Left kidney (tissue), 2 donors: ENCODE measurements around the gene TIAM1. TPM values are rescaled to one million over a fixed set of nuclear protein-coding genes. Genes with fewer than 3 reads are reported as not detected.

Source experiments
- DNase-seq: peaks from one replicate; pipeline ENCODE4 v3.0.0-alpha.2; 2013
- polyA plus RNA-seq: library from polyadenylated mRNA; unstranded; fragments of 120-200 nt; gene quantifications from one replicate; pipeline ENCODE4 v1.2.1, GENCODE V29; 2013; ENCODE audit not compliant: insufficient read length

The TIAM1 gene
- polyA plus RNA-seq, 1 donor: 18.1 TPM

DNA sequence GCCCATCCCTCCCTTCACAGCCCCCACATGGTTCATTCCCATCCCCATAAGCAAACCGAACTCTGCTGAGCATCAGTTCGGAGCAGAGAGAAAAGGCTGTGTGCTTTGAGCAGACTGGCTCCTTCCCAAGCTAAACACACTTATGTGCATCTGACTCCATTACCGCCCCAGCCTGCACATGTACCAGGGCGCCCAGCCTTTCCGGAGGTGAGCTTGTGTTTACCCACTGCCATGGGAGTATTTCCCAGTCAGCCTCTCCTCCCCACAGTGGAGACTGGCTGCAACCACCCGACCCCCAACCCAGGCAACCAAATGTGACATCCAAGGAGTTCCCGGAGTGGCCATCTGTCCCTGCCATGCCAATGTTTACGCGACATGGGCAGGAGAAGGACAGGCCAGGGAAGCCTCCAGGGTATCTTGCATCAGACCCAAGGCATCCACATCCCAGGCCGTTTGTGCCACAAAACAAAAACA, 9.4 kb downstream of the TIAM1 start:
- no peak for DNase-seq

- DNase-seq: no peak
These were observed 11.5 kb downstream of the TIAM1 start for GRCh38 chr21:31332525-31332924.

GRCh38 chr21:31331231-31331630, 12.8 kb downstream of the TIAM1 start:
- DNase-seq: no peak

DNA sequence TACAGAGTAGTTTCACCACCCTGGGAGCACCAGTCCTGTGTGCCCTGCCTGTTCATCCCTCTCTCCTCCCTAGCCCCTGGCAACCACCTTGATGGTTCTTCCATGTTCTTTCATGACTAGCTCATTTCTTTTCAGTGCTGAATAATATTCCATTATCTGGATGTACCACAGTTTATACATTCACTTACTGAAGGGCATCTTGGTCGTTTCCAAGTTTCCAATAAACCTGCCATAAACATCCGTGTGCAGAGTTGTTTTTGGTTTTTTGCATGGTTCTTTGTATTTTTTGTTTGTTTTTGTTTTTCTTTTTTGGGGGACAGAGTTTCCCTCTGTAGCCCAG, 13.9 kb downstream of the TIAM1 start:
- no peak for DNase-seq

DNA sequence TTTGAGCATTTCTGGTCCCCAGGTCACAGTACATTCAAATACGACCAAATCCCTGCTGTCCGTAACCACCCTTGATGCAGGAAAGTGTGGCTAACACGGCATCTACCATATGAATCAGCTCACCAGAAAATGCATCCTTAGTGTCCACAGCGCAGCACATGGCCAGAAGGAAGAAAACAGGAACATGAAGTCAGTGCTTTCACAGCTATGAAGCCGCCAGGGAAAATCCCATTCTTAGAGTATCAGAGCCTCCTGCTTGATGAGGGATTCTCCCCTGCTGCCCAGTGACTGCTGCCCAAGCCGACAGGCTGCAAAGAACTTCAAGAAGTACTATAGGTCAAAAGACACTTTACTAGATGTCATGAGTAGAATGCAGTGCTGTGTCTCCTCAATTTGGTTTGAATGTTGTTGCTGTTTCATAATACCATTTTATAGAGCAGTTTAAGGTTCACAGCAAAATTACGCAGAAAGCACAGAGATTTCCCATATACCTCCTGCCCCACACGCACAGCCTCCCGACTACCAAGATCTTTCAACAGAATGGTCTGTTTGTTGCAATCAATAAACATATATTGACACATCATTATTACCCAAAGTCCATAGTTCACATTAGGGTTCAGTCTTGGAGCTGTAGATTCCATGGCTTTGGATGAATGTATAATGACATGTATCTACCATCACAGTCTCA, 14.5 kb downstream of the TIAM1 start:
- no peak for DNase-seq

GRCh38 chr21:31326522-31327242, 17.4 kb downstream of the TIAM1 start:
- DNase-seq: no peak

- no peak for DNase-seq
These were observed 25.1 kb downstream of the TIAM1 start for GRCh38 chr21:31318971-31319370.

DNA sequence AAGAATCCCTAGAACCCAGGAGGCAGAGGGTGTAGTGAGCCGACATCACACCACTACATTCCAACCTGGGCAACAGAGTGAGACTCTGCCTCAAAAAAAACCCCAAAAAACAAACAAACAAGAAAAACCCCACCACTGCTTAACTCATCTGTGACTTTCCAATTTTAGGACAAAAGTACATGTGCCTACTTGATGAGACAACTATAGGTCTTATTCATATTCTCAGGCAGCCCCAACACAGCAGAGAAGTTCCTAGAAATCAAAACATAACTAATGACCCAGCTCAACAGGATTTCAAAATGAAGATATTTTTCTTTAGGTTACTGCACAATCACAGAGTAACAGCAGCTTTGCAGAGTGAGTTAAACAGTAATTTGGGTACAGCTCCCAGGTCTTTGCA, 26.4 kb downstream of the TIAM1 start:
- DNase-seq: no peak

- DNase-seq: no peak
These were observed 27.4 kb downstream of the TIAM1 start for GRCh38 chr21:31316488-31317169.

DNA sequence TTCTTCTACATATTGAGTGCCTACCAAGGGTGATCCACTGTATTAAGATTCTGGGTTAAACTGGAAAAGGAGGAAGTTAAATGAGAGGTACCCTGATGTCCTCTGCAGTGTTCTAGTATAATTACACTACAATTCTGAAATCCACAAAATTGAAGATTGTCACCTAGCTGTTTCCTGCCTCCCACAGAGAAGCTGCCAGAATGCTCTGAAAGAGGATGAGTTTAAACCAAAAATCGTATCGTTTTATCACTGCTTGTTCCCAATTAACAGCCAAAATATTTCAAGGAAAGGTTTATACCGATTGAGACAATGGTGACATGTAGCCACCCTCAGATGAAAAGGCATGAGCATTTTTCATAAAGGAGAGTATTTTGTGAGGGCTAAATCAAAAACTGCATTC, 28.0 kb downstream of the TIAM1 start:
- DNase-seq: no peak

DNA sequence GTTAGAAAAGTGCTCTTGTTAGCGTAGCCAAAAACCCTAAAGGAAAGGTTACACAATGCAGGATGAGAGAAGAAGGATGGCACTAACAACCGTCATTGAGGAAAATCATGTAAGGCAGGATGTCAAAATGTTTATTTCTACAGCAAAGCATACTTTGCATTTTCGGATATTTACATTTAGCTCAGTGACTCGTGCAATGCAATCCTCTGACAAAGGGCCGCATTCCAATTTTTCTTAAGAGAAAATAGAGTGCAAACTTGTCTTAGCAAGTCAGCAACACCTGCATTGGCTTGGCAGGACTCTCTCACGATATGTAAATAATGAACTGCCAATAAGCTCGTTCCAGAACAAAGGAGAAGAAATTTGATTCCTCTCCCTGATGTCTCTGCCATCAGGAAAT, 33.3 kb downstream of the TIAM1 start:
- DNase-seq: no peak

- no peak for DNase-seq
These were observed 35.5 kb downstream of the TIAM1 start for GRCh38 chr21:31308584-31308983.

GRCh38 chr21:31305888-31306287, 38.2 kb downstream of the TIAM1 start:
- no peak for DNase-seq

- no peak for DNase-seq
These were observed 44.5 kb downstream of the TIAM1 start for GRCh38 chr21:31299291-31300147.

GRCh38 chr21:31298618-31299269, 45.3 kb downstream of the TIAM1 start:
- DNase-seq: no peak

- no peak for DNase-seq
These were observed 46.3 kb downstream of the TIAM1 start for GRCh38 chr21:31297806-31298205.

DNA sequence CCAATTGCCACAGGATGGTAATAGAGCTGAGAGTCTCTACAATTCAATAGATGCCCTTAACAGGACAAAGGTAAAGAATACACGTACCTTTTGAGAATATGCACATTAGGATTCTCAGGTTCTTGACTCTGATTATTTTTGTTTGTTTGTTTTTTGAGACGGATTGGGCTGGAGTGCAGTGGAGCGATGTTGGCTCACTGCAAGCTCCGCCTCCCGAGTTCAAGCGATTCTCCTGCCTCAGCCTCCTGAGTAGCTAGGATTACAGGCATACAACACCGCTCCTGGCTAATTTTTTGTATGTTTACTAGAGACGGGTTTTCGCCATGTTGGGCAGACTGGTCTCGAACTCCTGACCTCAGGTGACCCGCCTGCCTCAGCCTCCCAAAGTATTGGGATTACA, 48.4 kb downstream of the TIAM1 start:
- no peak for DNase-seq

GRCh38 chr21:31294691-31295090, 49.4 kb downstream of the TIAM1 start:
- no peak for DNase-seq

DNA sequence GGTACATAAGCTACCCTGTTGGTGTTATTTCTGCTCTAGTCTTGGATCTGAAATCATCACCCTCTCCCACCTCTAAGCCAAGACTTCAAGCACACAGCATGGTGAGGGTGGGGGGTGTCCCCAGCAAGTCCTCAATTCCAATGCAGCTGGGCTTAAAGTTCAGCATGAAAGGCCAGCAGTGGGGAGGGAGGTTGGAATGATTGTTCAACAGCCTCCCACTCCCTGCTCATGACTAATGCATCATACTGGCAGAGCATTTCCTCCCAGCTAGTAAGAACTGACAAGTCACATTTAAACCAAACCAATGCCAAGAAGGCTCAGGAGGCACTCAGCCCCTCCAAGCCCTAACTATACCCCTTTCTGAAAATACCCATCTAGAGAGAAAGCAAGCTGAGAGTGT, 50.1 kb downstream of the TIAM1 start:
- no peak for DNase-seq

- no peak for DNase-seq
These were observed 53.3 kb downstream of the TIAM1 start for GRCh38 chr21:31290765-31291164.

DNA sequence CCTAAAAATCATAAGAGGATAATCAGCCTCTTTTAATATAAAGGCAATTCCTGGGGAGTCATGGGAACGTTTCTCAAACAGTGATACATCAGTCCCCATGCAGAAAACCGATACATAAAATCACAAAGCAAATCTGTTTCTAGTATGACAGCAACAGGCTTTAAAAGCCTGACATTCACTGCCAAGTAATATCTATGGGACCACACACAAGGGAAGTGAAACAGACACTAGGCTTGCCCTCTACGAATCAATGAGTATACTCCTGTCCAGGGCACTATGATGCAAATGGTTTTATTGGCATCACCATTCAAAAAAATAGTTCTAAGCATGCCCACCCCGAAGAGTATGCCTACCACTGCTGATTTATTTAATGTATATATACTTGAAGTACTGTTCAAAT, 54.4 kb downstream of the TIAM1 start:
- no peak for DNase-seq

DNA sequence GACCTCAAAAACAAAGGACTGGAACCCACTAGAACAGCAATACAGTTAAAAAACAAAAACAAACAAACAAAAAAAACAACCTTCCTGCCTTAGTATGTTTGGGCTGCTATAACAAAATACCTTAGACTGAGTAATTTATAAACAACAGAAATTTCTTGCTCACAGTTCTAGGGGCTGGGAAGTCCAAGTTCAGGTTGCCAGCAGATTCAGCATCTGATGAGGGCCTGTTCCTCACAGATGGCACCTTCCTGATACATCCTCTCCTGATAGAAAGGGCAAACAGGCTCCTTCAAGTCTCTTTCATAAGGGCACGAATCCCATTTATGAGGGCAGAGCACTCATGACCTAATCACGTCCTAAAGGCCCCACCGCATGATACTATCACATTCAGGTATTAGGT, 55.9 kb downstream of the TIAM1 start:
- no peak for DNase-seq
